GM23248 (cell line): ENCODE measurements around the gene CAMKMT.

Experiments used
- EZH2 ChIP-seq: fragments of 200-600 bp; sonication (generic); IDR thresholded peaks from 2 replicates; pipeline ENCODE4 v1.6.1; 2018; ENCODE audit warnings: antibody characterized with exemption, mild to moderate bottlenecking; ENCODE audit not compliant: insufficient read depth, poor library complexity, severe bottlenecking
- EZH2phosphoT487 ChIP-seq: fragments of 200-600 bp; sonication (generic); IDR thresholded peaks from 2 replicates; pipeline ENCODE4 v1.6.1; 2018; ENCODE audit warnings: antibody characterized with exemption, moderate library complexity, mild to moderate bottlenecking, low read depth; ENCODE audit not compliant: insufficient read depth

DNA sequence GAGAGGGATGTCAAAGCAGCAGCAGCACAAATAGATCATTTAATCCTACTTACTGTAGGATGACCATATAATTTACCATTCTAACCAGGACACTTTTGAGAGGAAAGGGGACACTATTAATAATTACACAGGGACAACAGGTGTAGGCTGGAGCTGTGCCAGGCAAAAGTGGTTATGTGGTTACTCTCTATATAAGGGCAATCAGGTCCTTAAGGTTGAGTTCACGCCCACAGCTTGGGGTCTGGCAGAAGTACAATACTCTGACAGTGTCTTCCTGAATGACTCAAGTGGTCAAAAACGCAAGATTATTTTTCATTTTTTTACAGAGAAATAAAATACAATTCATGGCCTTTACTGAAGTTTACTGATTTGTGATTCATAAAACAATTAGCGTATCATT lies 3.2 kb upstream of the CAMKMT start:
- TF ChIP-seq EZH2, result no peak
- TF ChIP-seq EZH2phosphoT487, result no peak
